Sigmoid colon (tissue), 7 donors: ENCODE data around the gene FAM168B. TPM values are rescaled to one million over a fixed set of nuclear protein-coding genes. Genes with fewer than 3 reads are reported as not detected.
A peak's percentile ranks its signal among the peaks of the same experiment; 100 is the strongest.

Source experiments
- DNase-seq: peaks from one replicate; pipeline ENCODE4 v3.0.0-alpha.2; 2019
- H3K27ac ChIP-seq, 4 donors: fragments of 200-600 bp; sonication (generic); one replicate each; pipeline ENCODE4 v1.5.1; 2016 to 2019; ENCODE audit warnings: mild to moderate bottlenecking in 1 of 4
- H3K27me3 ChIP-seq, 3 donors: fragments of 200-600 bp; sonication (generic); one replicate each; pipeline ENCODE4 v1.5.1; 2019; ENCODE audit warnings: mild to moderate bottlenecking in 1 of 3
- H3K36me3 ChIP-seq, 4 donors: fragments of 200-600 bp; sonication (generic); one replicate each; pipeline ENCODE4 v1.5.1; 2016 to 2019
- H3K4me1 ChIP-seq, 4 donors: fragments of 200-600 bp; sonication (generic); one replicate each; pipeline ENCODE4 v1.5.1; 2017 to 2019
- H3K4me3 ChIP-seq, 4 donors: fragments of 200-600 bp; sonication (generic); one replicate each; pipeline ENCODE4 v1.5.1; 2017 to 2019; ENCODE audit warnings: mild to moderate bottlenecking in 2 of 4, moderate library complexity in 1 of 4
- H3K9me3 ChIP-seq, 4 donors: fragments of 200-600 bp in 3 of 4; sonication (generic) in 3 of 4; one replicate each; pipeline versions ENCODE4 v1.5.1 to v1.6.1; 2013 to 2019
- CTCF ChIP-seq, 4 experiments: fragments of 450-650 bp in 3 of 4; fragments of 200-600 bp in 1 of 4; IDR thresholded peaks; one replicate each; pipeline ENCODE4 v1.5.1; 2016 to 2019; ENCODE audit warnings: antibody characterized with exemption in 4 of 4, mild to moderate bottlenecking in 3 of 4, moderate library complexity in 2 of 4
- EP300 ChIP-seq, 4 donors: sonication (generic); formaldehyde crosslinking; IDR thresholded peaks; one replicate each; pipeline ENCODE4 v1.6.1; 2017; ENCODE audit warnings: antibody characterized with exemption in 4 of 4
- POLR2A ChIP-seq, 2 donors: fragments of 450-650 bp; IDR thresholded peaks; one replicate each; pipeline ENCODE4 v1.6.1; 2016; ENCODE audit warnings: antibody characterized with exemption in 2 of 2, mild to moderate bottlenecking in 2 of 2, moderate library complexity in 2 of 2
- POLR2AphosphoS5 ChIP-seq, 4 donors: sonication (generic); formaldehyde crosslinking; IDR thresholded peaks; one replicate each; pipeline ENCODE4 v1.6.1; 2017; ENCODE audit warnings: antibody characterized with exemption in 4 of 4
- WGBS, 2 donors: extraction: QIAGEN DNeasy Blood & Tissue Kit; methylation state at CpG; one replicate each; pipeline ENCODE4 v1.1.7; 2013; 5-methylcytosine and 5-hydroxymethylcytosine counted together
- intact Hi-C: fragments of 100-400 bp; cut with DNase I; formaldehyde crosslinking; loops from one replicate; pipeline ENCODE4 v1.15.1; 2023
- polyA plus RNA-seq, 3 donors: library from polyadenylated mRNA; stranded (reverse); fragments of 200-250 nt; gene quantifications; one replicate each; pipeline ENCODE4 v1.2.3, GENCODE V29; 2013
- total RNA-seq, 4 donors: library from RNA; depleted of rRNA; stranded (reverse); fragments of >200 nt; gene quantifications; one replicate each; pipeline ENCODE4 v1.1.0, GENCODE V29; 2016
- donor health status: healthy with polysubstance abuse.
- donor health status: Bipolar disorder and iron deficiency.
- donor health status: healthy.

FAM168B gene
- total and polyA plus RNA-seq, 7 donors, result 29.1 to 153 (median 125) TPM

GRCh38 chr2:131046918-131047652 is 46.2 kb downstream of the FAM168B start:
- WGBS, 2 donors, result 88 to 91% methylated on average over 18 of the region's 18 CpGs
- intact Hi-C loops, result no loop called here
- H3K36me3 ChIP-seq, result peaks cover 31 to 83% (median 41%) of the 10 kb centered on the region in 4 donors

GRCh38 chr2:131046028-131046917 is 47.0 kb downstream of the FAM168B start:
- intact Hi-C loops, result no loop called here
- Histone ChIP-seq H3K9me3 (no peaks in the 10 kb centered on the region), H3K27me3 (no peaks in the 10 kb centered on the region), H3K4me3 (no peak overlapping the region), H3K27ac (no peak overlapping the region), H3K4me1 (no peaks in the 10 kb centered on the region), H3K36me3 (peaks cover 26 to 77% (median 33%) of the 10 kb centered on the region in 4 donors)
- TF ChIP-seq POLR2A (IDR thresholded peaks at IDR 0.05) (no peak), CTCF (IDR thresholded peaks at IDR 0.05) (no peak), EP300 (IDR thresholded peaks at IDR 0.05) (no peak), POLR2AphosphoS5 (IDR thresholded peaks at IDR 0.05) (no peak)
- WGBS, 2 donors, result 88 to 92% methylated on average over 32 of the region's 32 CpGs
- DNase-seq, result peak; percentile 63

More at GRCh38 chr2:131046918-131047652, 46.2 kb downstream of the FAM168B start:
- no peaks in the 10 kb centered on the region for H3K4me1 ChIP-seq
- H3K9me3 ChIP-seq, result no peaks in the 10 kb centered on the region
- DNase-seq, result peak; percentile 52
- no peak overlapping the region for H3K27ac ChIP-seq
- no peaks in the 10 kb centered on the region for H3K27me3 ChIP-seq
- no peak for TF ChIP-seq EP300 (IDR thresholded peaks at IDR 0.05)
- TF ChIP-seq POLR2AphosphoS5 (IDR thresholded peaks at IDR 0.05), result no peak
- no peak for TF ChIP-seq POLR2A (IDR thresholded peaks at IDR 0.05)
- TF ChIP-seq CTCF (IDR thresholded peaks at IDR 0.05), result no peak
- H3K4me3 ChIP-seq, result no peak overlapping the region

- H3K9me3 ChIP-seq, result no peaks in the 10 kb centered on the region
- no peak overlapping the region for H3K4me3 ChIP-seq
- peaks cover 0 to 5% (median 4%) of the 10 kb centered on the region in 4 donors for H3K4me1 ChIP-seq
- peaks cover 19 to 69% (median 29%) of the 10 kb centered on the region in 4 donors for H3K36me3 ChIP-seq
- 91 to 93% methylated on average over 8 of the region's 8 CpGs for WGBS, 2 donors
- H3K27me3 ChIP-seq, result no peaks in the 10 kb centered on the region
- H3K27ac ChIP-seq, result no peak overlapping the region
- peak; percentile 55 for DNase-seq
- intact Hi-C loops, result no loop called here
- TF ChIP-seq POLR2A (IDR thresholded peaks at IDR 0.05) (no peak), POLR2AphosphoS5 (IDR thresholded peaks at IDR 0.05) (no peak), CTCF (IDR thresholded peaks at IDR 0.05) (no peak), EP300 (IDR thresholded peaks at IDR 0.05) (no peak)
These were observed 47.8 kb downstream of the FAM168B start for GRCh38 chr2:131045286-131046027.

GRCh38 chr2:131044757-131045150 is 48.5 kb downstream of the FAM168B start:
- intact Hi-C loops, result no loop called here
- no peaks in the 10 kb centered on the region for H3K9me3 ChIP-seq
- H3K4me3 ChIP-seq, result no peak overlapping the region
- H3K36me3 ChIP-seq, result peaks cover 18 to 62% (median 22%) of the 10 kb centered on the region in 4 donors
- WGBS, 2 donors, result 93 to 96% methylated on average over 11 of the region's 11 CpGs
- H3K27me3 ChIP-seq, result no peaks in the 10 kb centered on the region
- no peak overlapping the region for H3K27ac ChIP-seq
- peak; percentile 48 for DNase-seq
- TF ChIP-seq POLR2AphosphoS5 (IDR thresholded peaks at IDR 0.05) (no peak), POLR2A (IDR thresholded peaks at IDR 0.05) (no peak), CTCF (IDR thresholded peaks at IDR 0.05) (no peak), EP300 (IDR thresholded peaks at IDR 0.05) (no peak)
- H3K4me1 ChIP-seq, result peaks cover 0 to 12% (median 10%) of the 10 kb centered on the region in 4 donors
